Cerebellar nuclear complex (tissue), 1 donor: ENCODE results near the gene SLAMF7.
"Not testable (repeated sequence)": the region's sequence is repeated elsewhere in the genome, so short reads cannot be mapped to it uniquely, and the experiment has no call there.

Source experiments
- DNase-seq, 2 experiments: peaks; one replicate each; lab custom pipeline; 2025; lab: John Stamatoyannopoulos, UW

Gene SLAMF7, protein sequence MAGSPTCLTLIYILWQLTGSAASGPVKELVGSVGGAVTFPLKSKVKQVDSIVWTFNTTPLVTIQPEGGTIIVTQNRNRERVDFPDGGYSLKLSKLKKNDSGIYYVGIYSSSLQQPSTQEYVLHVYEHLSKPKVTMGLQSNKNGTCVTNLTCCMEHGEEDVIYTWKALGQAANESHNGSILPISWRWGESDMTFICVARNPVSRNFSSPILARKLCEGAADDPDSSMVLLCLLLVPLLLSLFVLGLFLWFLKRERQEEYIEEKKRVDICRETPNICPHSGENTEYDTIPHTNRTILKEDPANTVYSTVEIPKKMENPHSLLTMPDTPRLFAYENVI

DNA sequence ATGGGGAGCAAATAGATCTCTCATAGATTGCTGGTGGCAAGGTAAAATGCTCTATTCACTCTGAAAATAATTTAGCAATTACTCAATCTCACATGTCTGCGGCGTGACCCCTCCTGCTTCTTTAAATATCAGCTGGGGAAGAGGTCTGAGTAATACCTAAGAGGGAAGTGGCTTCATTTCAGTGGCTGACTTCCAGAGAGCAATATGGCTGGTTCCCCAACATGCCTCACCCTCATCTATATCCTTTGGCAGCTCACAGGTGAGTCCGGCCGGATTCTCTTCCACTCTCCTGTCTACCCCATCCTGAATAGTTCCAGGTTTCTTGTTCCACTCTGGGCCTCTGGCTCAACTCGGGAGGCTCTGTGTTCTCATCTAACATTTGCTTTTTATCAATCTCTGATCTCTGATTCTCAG lies at the start of gene SLAMF7:
TSS of gene SLAMF7 (plus strand) at position 150 of the 414 bp plus-strand sequence. CDS start at position 205, 55 bp downstream.
- no peak for DNase-seq

DNA sequence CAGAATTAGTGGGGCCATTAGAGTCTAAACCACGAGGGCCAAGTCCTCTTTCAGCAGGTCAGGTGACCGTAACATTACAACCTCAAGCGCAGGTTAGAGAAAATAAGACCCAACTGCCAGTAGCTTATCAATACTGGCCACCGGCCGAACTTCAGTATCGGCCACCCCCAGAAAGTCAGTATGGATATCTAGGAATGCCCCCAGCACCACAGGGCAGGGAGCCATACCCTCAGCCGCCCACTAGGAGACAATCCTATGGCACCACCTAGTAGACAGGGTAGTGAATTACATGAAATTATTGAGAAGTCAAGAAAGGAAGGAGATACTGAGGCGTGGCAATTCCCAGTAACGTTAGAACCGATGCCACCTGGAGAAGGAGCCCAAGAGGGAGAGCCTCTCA lies 46.7 kb upstream of the SLAMF7 start:
- not testable (repeated sequence) for DNase-seq

DNA sequence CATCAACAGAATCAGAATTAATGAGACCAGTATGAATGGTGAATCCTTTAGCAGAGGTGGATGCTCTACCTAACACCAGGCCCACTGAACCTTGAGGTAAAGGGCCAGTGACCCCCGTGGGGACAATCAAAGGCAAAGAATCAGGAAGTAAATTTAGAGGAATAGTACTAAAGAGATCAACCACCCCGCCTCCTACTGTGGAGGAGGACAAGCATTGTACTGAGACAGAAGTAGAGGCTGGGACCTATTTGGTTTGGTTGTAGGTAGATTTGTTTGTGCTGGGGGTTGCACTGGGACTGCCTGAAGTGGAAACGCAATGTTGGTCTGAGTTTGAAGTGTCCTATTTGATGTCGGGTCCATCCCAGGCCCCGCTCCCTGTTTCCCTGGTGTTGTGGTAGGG lies 36.9 kb upstream of the SLAMF7 start:
- no peak for DNase-seq

DNA sequence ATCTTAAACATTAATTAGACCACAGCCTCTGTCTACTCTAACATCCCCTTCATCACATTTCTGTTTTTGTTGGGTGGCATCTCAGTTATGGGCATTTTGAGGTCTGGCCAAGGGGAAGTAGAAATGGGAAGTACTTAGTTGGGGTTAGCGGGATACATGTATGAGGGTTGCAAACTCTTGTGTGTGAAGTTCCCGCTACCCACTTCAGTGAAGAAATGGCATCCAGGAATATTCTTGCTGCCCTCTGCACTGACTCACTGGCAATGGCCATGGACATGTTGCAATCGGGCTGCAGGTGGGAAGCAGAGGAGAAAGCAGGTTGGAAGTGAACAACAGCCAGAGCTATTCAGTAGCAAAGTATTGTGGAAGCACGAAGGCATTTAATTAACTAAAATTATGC lies 34.8 kb upstream of the SLAMF7 start:
- no peak for DNase-seq

DNA sequence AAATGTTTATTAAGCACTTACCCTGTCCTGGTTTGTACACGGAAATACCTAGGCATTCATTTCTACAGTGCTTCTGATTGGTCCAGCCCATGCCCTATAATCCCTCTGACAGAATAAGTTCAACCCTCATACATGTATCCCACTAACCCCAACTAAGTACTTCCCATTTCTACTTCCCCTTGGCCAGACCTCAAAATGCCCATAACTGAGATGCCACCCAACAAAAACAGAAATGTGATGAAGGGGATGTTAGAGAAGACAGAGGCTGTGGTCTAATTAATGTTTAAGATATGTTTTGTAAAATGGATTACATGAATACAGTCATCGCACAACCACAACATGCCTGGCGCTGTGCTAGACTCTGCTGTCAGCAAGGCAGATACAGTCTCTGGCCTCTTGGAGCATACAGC lies 33.8 kb upstream of the SLAMF7 start:
- DNase-seq: not testable (repeated sequence)

- DNase-seq: no peak
These were observed 33.3 kb upstream of the SLAMF7 start for GRCh38 chr1:160705742-160706141.

- DNase-seq: no peak
These were observed 32.4 kb upstream of the SLAMF7 start for GRCh38 chr1:160706526-160707235.

- DNase-seq: no peak
These were observed 31.6 kb upstream of the SLAMF7 start for GRCh38 chr1:160707236-160708064.

- DNase-seq: no peak
These were observed 30.9 kb upstream of the SLAMF7 start for GRCh38 chr1:160708118-160708517.

DNA sequence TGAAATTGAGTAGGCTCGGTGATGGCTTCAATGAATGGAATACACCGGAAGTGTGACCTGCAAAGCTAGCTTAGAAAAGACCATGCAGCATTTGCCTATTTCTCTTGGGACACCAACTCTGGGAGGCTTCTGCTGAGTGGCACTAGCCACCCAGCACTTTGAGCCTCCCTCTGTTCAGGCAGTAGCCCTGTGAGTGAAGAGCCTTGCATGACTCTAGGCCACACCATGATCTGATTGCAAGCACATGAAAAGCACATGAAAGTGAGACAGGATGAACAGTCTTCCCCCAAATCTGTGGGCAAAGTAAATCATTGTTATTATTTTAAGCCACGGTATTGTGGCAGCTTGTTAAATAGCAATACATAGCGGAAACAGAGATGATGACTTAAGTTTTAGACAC lies 30.2 kb upstream of the SLAMF7 start:
- no peak for DNase-seq

- no peak for DNase-seq
These were observed 29.3 kb upstream of the SLAMF7 start for GRCh38 chr1:160709715-160710114.

GRCh38 chr1:160710517-160711252 lies 28.4 kb upstream of the SLAMF7 start:
- no peak for DNase-seq

DNA sequence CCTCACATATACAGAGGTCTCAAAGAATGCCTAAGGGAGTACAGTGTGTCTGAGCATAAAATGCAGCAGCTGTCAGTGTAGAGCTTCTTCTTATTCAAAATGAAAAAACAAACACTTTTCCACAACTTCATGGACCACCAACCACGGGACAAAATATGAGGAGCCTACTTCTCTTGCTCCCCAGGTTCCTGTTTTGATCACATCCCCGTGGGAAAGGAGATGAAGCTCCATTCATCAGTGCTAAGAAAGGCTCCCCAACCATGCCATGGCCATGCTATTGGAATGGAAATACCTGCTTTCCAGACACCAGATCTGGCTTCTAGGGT lies 27.8 kb upstream of the SLAMF7 start:
- no peak for DNase-seq

- DNase-seq: no peak
These were observed 27.3 kb upstream of the SLAMF7 start, which contains the start of gene CD48 for GRCh38 chr1:160711602-160712311. CD48 (minus strand) TSS chr1:160711822; CDS start chr1:160711763, 59 bp downstream.

- not testable (repeated sequence) for DNase-seq
These were observed 26.4 kb upstream of the SLAMF7 start for GRCh38 chr1:160712525-160713080.

GRCh38 chr1:160713161-160713560 lies 25.9 kb upstream of the SLAMF7 start:
- no peak for DNase-seq

DNA sequence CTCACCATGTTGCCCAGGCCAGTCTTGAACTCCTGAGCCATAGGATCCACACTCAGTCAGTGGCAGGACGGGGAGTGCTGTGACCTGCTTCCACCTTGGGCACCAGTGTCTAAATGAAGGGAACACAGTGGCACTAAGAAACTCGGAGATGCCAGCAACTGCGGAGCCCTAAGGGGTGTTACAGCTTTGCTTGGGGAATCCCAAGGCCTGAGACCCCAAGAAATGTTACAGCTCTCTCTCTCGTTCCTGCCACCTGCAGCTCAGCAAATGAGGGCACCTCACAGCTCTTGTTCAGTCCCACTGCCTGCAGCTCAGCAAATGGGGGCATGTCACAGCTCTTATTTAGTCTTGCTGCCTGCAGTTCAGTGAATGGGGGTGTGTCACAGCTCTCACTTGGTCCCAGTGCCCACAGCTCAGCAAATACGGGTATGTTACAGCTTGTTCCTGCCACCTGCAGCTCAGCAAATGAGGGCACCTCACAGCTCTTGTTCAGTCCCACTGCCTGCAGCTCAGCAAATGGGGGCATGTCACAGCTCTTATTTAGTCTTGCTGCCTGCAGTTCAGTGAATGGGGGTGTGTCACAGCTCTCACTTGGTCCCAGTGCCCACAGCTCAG lies 24.9 kb upstream of the SLAMF7 start:
- DNase-seq: not testable (repeated sequence)

DNA sequence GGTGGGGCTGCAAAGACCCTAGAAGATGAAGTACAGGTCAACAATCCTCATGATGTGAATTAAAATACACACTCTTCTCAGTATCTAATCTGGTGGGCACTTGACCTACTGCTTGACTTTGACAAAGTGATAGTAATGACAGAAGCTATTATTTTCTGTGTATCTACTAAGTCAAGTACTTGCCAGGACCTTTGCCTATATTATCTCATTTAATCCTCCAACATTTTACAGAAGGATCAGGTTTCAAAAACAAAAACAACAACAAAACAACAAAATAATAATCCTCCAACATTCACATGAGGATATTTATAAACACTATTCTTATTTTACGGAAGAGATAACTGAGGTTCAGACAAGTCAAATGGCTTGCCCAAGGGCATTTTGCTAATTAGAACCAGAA lies 23.0 kb upstream of the SLAMF7 start:
- DNase-seq: no peak

- DNase-seq: no peak
These were observed 21.7 kb upstream of the SLAMF7 start for GRCh38 chr1:160717306-160717705.

DNA sequence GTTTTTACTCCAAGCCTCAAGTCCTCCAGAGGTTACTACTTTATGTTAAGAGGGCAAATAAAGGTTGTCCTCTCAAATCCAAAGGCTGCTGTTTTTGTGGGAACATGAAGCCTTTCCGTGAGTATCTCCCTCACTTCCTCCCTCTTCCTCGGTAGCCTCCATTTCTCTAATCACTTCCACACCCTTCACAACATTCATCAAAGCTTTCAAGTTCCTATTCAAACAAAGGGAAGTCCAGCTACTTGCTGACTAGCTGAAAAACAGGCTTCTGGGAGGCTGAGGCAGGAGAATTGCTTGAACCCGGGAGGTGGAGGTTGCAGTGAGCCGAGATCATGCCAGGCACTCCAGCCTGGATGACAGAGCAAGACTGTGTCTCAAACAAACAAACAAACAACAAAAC lies 20.8 kb upstream of the SLAMF7 start:
- no peak for DNase-seq
